ENCODE measurements around the gene B4GALT3.

- no peak for TF ChIP-seq CTCF (IDR thresholded peaks at IDR 0.05)
- no peak for TF ChIP-seq POLR2A (IDR thresholded peaks at IDR 0.05)
These were observed 46.7 kb upstream of the B4GALT3 start for GRCh38 chr1:161223805-161224694.
